Liver (tissue), 3 donors: ENCODE results near the gene KYAT1.

Source experiments
- CTCF ChIP-seq: fragments of 150-350 bp; IDR thresholded peaks from 2 replicates; pipeline ENCODE4 v1.5.1; 2017; ENCODE audit warnings: improper control_type of control experiment, low read depth, low read length; ENCODE audit not compliant: missing input control
- HNF4G ChIP-seq: IDR thresholded peaks from 2 replicates; pipeline ENCODE4 v1.6.1; 2016; ENCODE audit warnings: antibody characterized with exemption
- JUND ChIP-seq, 2 donors: IDR thresholded peaks; 2 replicates each; pipeline ENCODE4 v1.6.1; 2016; ENCODE audit warnings: antibody characterized with exemption in 2 of 2
- NR2F2 ChIP-seq: IDR thresholded peaks from 2 replicates; pipeline ENCODE4 v1.6.1; 2016; ENCODE audit warnings: antibody characterized with exemption
- REST ChIP-seq: IDR thresholded peaks from 2 replicates; pipeline ENCODE4 v1.6.1; 2016; ENCODE audit warnings: antibody characterized with exemption, mild to moderate bottlenecking
- TAF1 ChIP-seq: conservative IDR thresholded peaks from 2 replicates; pipeline ENCODE4 v1.6.1; 2016; ENCODE audit warnings: antibody characterized with exemption, mild to moderate bottlenecking
- ZBTB33 ChIP-seq: IDR thresholded peaks from 2 replicates; pipeline ENCODE4 v1.6.1; 2016; ENCODE audit warnings: antibody characterized with exemption
- donor health status: healthy.
- donor health status: healthy.

GRCh38 chr9:128877852-128878251, 3.9 kb downstream of the KYAT1 start:
- TF ChIP-seq REST, result no peak
- TF ChIP-seq ZBTB33, result no peak
- TF ChIP-seq CTCF, result no peak
- no peak for TF ChIP-seq TAF1
- no peak for TF ChIP-seq NR2F2
- TF ChIP-seq HNF4G, result no peak
- TF ChIP-seq JUND (IDR thresholded peaks at IDR 0.05), result no peak
